GM23338 (cell line): ENCODE results near the gene ARHGEF40. TPM values are rescaled to one million over a fixed set of nuclear protein-coding genes. Genes with fewer than 3 reads are reported as not detected.

Experiments used
- ATAC-seq: fragments of 200-7000 bp; cut with Tn5 transposase; 3 replicates; pipeline ENCODE4 v1.9.1; 2020
- DNase-seq: peaks from one replicate; pipeline ENCODE4 v3.0.0-alpha.2; 2015; ENCODE audit warnings: low spot score
- H2AFZ ChIP-seq: fragments of 200-600 bp; sonication (generic); 2 replicates; pipeline ENCODE4 v1.8.0; 2016; ENCODE audit warnings: antibody characterized with exemption, mild to moderate bottlenecking, moderate library complexity
- H3F3A ChIP-seq: fragments of 200-600 bp; sonication (generic); replicated peaks from 2 replicates; pipeline ENCODE4 v1.8.0; 2017; ENCODE audit warnings: antibody characterized with exemption, mixed run types, low read depth
- H3K27ac ChIP-seq: fragments of 200-600 bp; sonication (generic); 2 replicates; pipeline ENCODE4 v1.6.1; 2016; ENCODE audit warnings: low read depth
- H3K27me3 ChIP-seq: fragments of 200-600 bp; sonication (generic); 2 replicates; pipeline ENCODE4 v1.8.0; 2016; ENCODE audit warnings: mild to moderate bottlenecking, mixed run types, moderate library complexity; ENCODE audit not compliant: insufficient read depth
- H3K36me3 ChIP-seq: fragments of 200-600 bp; sonication (generic); 2 replicates; pipeline ENCODE4 v1.8.0; 2016; ENCODE audit warnings: mild to moderate bottlenecking; ENCODE audit not compliant: insufficient read depth
- H3K4me1 ChIP-seq: fragments of 200-600 bp; sonication (generic); 2 replicates; pipeline ENCODE4 v1.8.0; 2016; ENCODE audit warnings: mild to moderate bottlenecking, moderate library complexity; ENCODE audit not compliant: insufficient read depth
- H3K4me2 ChIP-seq: fragments of 200-600 bp; sonication (generic); 2 replicates; pipeline ENCODE4 v1.7.1; 2017; ENCODE audit warnings: mixed run types
- H3K4me3 ChIP-seq: fragments of 200-600 bp; sonication (generic); 2 replicates; pipeline ENCODE4 v1.6.1; 2016; ENCODE audit warnings: mixed run types
- H3K79me2 ChIP-seq: fragments of 200-600 bp; sonication (generic); replicated peaks from 2 replicates; pipeline ENCODE4 v1.8.0; 2017; ENCODE audit warnings: mild to moderate bottlenecking; ENCODE audit not compliant: insufficient read depth
- H3K9me2 ChIP-seq: fragments of 200-600 bp; sonication (generic); 2 replicates; pipeline ENCODE4 v1.8.0; 2017; ENCODE audit not compliant: insufficient read depth
- H4K20me1 ChIP-seq: fragments of 200-600 bp; sonication (generic); replicated peaks from 2 replicates; pipeline ENCODE4 v1.8.0; 2017; ENCODE audit warnings: mild to moderate bottlenecking; ENCODE audit not compliant: insufficient read depth
- H3K27ac Mint-ChIP-seq: 2 replicates; pipeline ENCODE4 v1.8.0; 2020; ENCODE audit warnings: inconsistent platforms, mild to moderate bottlenecking, moderate library complexity, mixed read lengths
- H3K27me3 Mint-ChIP-seq: 3 replicates; pipeline ENCODE4 v1.8.0; 2022; ENCODE audit warnings: low read depth, mild to moderate bottlenecking, moderate library complexity, mixed read lengths, inconsistent platforms; ENCODE audit not compliant: insufficient read depth, poor library complexity
- H3K36me3 Mint-ChIP-seq: 3 replicates; pipeline ENCODE4 v1.8.0; 2021; ENCODE audit warnings: low read depth, mild to moderate bottlenecking, inconsistent platforms, moderate library complexity, mixed read lengths
- H3K4me1 Mint-ChIP-seq: 3 replicates; pipeline ENCODE4 v1.8.0; 2020; ENCODE audit warnings: mild to moderate bottlenecking, inconsistent platforms, mixed read lengths
- H3K4me3 Mint-ChIP-seq: 3 replicates; pipeline ENCODE4 v1.8.0; 2021; ENCODE audit warnings: moderate library complexity, mild to moderate bottlenecking, inconsistent platforms, mixed read lengths
- H3K9me3 Mint-ChIP-seq: 3 replicates; pipeline ENCODE4 v1.8.0; 2020; ENCODE audit warnings: moderate library complexity, mild to moderate bottlenecking, inconsistent platforms, mixed read lengths
- CREB1 ChIP-seq: fragments of 250-450 bp; sonication (Bioruptor Pico); IDR thresholded peaks from 2 replicates; pipeline ENCODE4 v1.5.0; 2020; ENCODE audit warnings: low read depth, mild to moderate bottlenecking, moderate library complexity
- EZH2phosphoT487 ChIP-seq: fragments of 200-600 bp; sonication (generic); IDR thresholded peaks from one replicate; pipeline ENCODE4 v1.8.1; 2018; ENCODE audit warnings: antibody characterized with exemption; ENCODE audit not compliant: unreplicated experiment
- JUNB ChIP-seq: IDR thresholded peaks from one replicate; pipeline ENCODE4 v1.6.1; 2016; ENCODE audit warnings: antibody characterized with exemption; ENCODE audit not compliant: unreplicated experiment
- NANOG ChIP-seq: IDR thresholded peaks from 2 replicates; pipeline ENCODE4 v1.6.1; 2016; ENCODE audit warnings: antibody characterized with exemption, borderline replicate concordance
- POLR2AphosphoS5 ChIP-seq: IDR thresholded peaks from 2 replicates; pipeline ENCODE4 v1.6.1; 2016; ENCODE audit warnings: antibody characterized with exemption, low read depth
- STAT1 ChIP-seq: IDR thresholded peaks from one replicate; pipeline ENCODE4 v1.6.1; 2016; ENCODE audit warnings: antibody characterized with exemption; ENCODE audit not compliant: unreplicated experiment
- ZNF331 ChIP-seq: fragments of 250-450 bp; sonication (Bioruptor Pico); IDR thresholded peaks from 2 replicates; pipeline ENCODE4 v1.5.0; 2020; ENCODE audit warnings: low read depth, mild to moderate bottlenecking, moderate library complexity
- ZNF462 ChIP-seq: fragments of 250-450 bp; sonication (Bioruptor Pico); IDR thresholded peaks from 2 replicates; pipeline ENCODE4 v1.5.0; 2020; ENCODE audit warnings: mild to moderate bottlenecking, moderate library complexity
- polyA plus RNA-seq: library from polyadenylated mRNA; unstranded; fragments of >200 nt; fragmentation: Nextera tagmentation; extraction: Ambion mirVana; gene quantifications from 2 replicates; pipeline ENCODE4 v1.2.1, GENCODE V29; 2016
- total RNA-seq: library from RNA; depleted of rRNA; stranded (reverse); fragments of >200 nt; shearing (Covaris generic); gene quantifications from 2 replicates; pipeline ENCODE4 v1.2.3, GENCODE V29; 2014
- TF ChIP-seq, protein P1 (sequence below), 2 experiments: fragments of 200-600 bp in 1 of 2; sonication (generic) in 1 of 2; conservative IDR thresholded peaks; 2 replicates each; pipeline versions ENCODE4 v1.5.1 to v1.6.1; 2016 to 2017; ENCODE audit warnings: antibody characterized with exemption in 2 of 2, low read depth in 2 of 2, mild to moderate bottlenecking in 2 of 2, moderate library complexity in 1 of 2
- TF ChIP-seq, protein P2 (sequence below): IDR thresholded peaks from one replicate; pipeline ENCODE4 v1.6.1; 2018; ENCODE audit warnings: antibody characterized with exemption; ENCODE audit not compliant: unreplicated experiment

The ARHGEF40 gene
- total and polyA plus RNA-seq, 2 experiments from 2014 or later = 17.7 to 44.6 TPM

DNA sequence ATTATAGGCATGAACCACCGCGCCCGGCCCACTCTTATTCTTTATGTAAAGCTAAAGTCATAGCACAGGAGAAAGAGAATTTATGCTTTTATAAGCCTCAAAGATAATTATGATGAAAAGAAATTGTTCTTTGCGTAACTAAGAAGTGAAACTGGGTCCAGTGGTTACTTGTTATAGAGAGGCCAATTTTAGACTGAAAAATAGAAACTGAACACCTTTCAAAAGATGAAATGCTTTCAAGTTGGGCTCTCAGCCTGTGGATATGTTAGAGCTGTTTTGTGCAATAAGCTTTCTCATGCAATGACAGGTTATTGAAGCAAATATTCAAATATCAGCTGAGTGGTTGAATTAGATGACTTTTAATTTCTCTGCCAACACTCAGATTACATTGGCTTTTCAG lies 38.7 kb downstream of the ARHGEF40 start (continued):
- no peak for TF ChIP-seq ZNF462 (CRISPR knock-in tag)
- TF ChIP-seq, protein P1, sequence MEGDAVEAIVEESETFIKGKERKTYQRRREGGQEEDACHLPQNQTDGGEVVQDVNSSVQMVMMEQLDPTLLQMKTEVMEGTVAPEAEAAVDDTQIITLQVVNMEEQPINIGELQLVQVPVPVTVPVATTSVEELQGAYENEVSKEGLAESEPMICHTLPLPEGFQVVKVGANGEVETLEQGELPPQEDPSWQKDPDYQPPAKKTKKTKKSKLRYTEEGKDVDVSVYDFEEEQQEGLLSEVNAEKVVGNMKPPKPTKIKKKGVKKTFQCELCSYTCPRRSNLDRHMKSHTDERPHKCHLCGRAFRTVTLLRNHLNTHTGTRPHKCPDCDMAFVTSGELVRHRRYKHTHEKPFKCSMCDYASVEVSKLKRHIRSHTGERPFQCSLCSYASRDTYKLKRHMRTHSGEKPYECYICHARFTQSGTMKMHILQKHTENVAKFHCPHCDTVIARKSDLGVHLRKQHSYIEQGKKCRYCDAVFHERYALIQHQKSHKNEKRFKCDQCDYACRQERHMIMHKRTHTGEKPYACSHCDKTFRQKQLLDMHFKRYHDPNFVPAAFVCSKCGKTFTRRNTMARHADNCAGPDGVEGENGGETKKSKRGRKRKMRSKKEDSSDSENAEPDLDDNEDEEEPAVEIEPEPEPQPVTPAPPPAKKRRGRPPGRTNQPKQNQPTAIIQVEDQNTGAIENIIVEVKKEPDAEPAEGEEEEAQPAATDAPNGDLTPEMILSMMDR (conservative IDR thresholded peaks at IDR 0.05; ENCODE audit: low read depth in 2 of 2) = no peak
- no peak for TF ChIP-seq ZNF331 (CRISPR knock-in tag)
- no peak for TF ChIP-seq NANOG
- TF ChIP-seq CREB1 (CRISPR knock-in tag) = no peak
- TF ChIP-seq STAT1 = no peak

DNA sequence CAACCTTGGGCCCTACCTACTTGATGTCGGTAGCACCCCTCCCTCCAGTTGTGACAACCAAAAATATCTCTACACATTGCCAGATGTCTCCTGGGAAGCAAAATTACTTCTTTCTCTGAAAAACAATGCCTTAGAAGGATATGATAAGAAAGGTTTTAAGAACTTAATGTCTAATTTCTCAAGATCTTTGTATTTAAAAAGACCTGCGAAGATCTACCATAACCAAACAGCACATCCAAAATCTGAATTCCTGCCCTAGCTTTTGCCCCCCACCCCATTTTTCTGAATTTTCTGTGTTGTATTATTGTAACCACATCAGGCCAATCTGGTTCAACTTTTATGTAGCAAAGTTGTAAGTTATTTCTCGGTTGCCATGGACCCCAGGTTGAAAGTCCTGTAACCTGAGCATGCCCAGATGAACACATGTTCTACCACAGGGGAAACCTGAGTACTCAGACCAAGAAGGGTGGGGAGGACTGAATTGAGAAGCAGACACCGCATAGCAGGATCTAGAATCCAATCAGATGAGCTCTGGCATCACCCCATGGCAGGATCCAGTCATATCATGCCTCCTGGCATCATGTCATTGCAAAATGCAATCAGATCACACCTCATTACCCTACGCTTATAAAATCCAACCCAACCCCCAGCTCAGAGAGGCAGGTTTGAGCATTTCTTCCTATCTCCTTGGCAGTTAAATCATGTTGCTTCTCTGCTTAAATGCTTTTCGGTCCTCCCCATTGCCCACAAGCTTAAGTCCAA lies 39.5 kb downstream of the ARHGEF40 start:
- DNase-seq = peak; percentile 61
- H2AFZ ChIP-seq = no peak overlapping the region
- TF ChIP-seq, protein P2, sequence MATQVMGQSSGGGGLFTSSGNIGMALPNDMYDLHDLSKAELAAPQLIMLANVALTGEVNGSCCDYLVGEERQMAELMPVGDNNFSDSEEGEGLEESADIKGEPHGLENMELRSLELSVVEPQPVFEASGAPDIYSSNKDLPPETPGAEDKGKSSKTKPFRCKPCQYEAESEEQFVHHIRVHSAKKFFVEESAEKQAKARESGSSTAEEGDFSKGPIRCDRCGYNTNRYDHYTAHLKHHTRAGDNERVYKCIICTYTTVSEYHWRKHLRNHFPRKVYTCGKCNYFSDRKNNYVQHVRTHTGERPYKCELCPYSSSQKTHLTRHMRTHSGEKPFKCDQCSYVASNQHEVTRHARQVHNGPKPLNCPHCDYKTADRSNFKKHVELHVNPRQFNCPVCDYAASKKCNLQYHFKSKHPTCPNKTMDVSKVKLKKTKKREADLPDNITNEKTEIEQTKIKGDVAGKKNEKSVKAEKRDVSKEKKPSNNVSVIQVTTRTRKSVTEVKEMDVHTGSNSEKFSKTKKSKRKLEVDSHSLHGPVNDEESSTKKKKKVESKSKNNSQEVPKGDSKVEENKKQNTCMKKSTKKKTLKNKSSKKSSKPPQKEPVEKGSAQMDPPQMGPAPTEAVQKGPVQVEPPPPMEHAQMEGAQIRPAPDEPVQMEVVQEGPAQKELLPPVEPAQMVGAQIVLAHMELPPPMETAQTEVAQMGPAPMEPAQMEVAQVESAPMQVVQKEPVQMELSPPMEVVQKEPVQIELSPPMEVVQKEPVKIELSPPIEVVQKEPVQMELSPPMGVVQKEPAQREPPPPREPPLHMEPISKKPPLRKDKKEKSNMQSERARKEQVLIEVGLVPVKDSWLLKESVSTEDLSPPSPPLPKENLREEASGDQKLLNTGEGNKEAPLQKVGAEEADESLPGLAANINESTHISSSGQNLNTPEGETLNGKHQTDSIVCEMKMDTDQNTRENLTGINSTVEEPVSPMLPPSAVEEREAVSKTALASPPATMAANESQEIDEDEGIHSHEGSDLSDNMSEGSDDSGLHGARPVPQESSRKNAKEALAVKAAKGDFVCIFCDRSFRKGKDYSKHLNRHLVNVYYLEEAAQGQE = no peak
- no peak for TF ChIP-seq JUNB
- TF ChIP-seq, protein P1 (conservative IDR thresholded peaks at IDR 0.05; ENCODE audit: low read depth in 2 of 2) = no peak
- no peak for TF ChIP-seq POLR2AphosphoS5
- TF ChIP-seq EZH2phosphoT487 = no peak
- no peak for TF ChIP-seq CREB1 (CRISPR knock-in tag)

More for the DNA sequence above, 39.5 kb downstream of the ARHGEF40 start:
- H3K9me3 Mint-ChIP-seq = no peaks in the 10 kb centered on the region
- Histone ChIP-seq H3F3A (no peaks in the 10 kb centered on the region; the same call in 1 of the 2 replicates), H3K79me2 (no peaks in the 10 kb centered on the region), H3K27ac (no peak overlapping the region), H3K36me3 (no peaks in the 10 kb centered on the region), H3K27me3 (no peaks in the 10 kb centered on the region), H3K9me2 (0 out of 2 replicates have a peak, but pooled peaks cover 3% of the 10 kb centered on the region), H4K20me1 (no peaks in the 10 kb centered on the region), H3K4me2 (no peak overlapping the region), H3K4me3 (no peak overlapping the region), H3K4me1 (peaks cover 22% of the 10 kb centered on the region)
- H3K4me3 Mint-ChIP-seq = no peak overlapping the region
- no peaks in the 10 kb centered on the region for H3K36me3 Mint-ChIP-seq
- H3K27me3 Mint-ChIP-seq = peaks cover 2% of the 10 kb centered on the region
- H3K27ac Mint-ChIP-seq = peak overlapping the region; percentile 19; the same call in 1 of the 2 replicates
- H3K4me1 Mint-ChIP-seq = peaks cover 48% of the 10 kb centered on the region
- peak; percentile 14; the same call in 2 of the 3 replicates for ATAC-seq
